Endothelial cell of umbilical vein (primary cell): ENCODE results near the gene HTT-AS. TPM values are rescaled to one million over a fixed set of nuclear protein-coding genes. Genes with fewer than 3 reads are reported as not detected.

Experiments
- Bru-seq: library from RNA; stranded (reverse); fragments of 400-500 nt; gene quantifications from one replicate; lab custom pipeline; 2021; lab: Mats Ljungman, UMichigan
- BruChase-seq, 2 experiments: library from RNA; stranded (reverse); fragments of 400-500 nt; gene quantifications; one replicate each; lab custom pipeline; 2021; lab: Mats Ljungman, UMichigan
- BruUV-seq: library from RNA; stranded (reverse); fragments of 400-500 nt; replicated peaks from 2 replicates; lab custom pipeline; 2021; lab: Mats Ljungman, UMichigan
- CTCF ChIA-PET: fragments of 300-600, 350-600 bp; sonication (Branson Sonifier 250); formaldehyde crosslinking; loops from one replicate; lab custom pipeline; 2021; ENCODE audit warnings: antibody characterized with exemption, inconsistent platforms; lab: Charles Lee
- POLR2A ChIA-PET: fragments of 300-600, 350-600 bp; sonication (Branson Sonifier 250); formaldehyde crosslinking; loops from one replicate; lab custom pipeline; 2021; ENCODE audit warnings: antibody characterized with exemption, inconsistent platforms; lab: Charles Lee
- DNase-seq: peaks from one replicate; pipeline ENCODE4 v3.0.0-alpha.2; 2011; ENCODE audit warnings: low read depth, low spot score
- FAIRE-seq: peaks from 2 replicates; lab custom pipeline; 2011; peaks lifted over from hg19 to GRCh38; lab: Jason Lieb, UNC
- H2AFZ ChIP-seq: 2 replicates; pipeline ENCODE4 v1.6.0; 2012; ENCODE audit warnings: low read depth, low read length, control low read depth, inconsistent platforms
- H3K27ac ChIP-seq: 2 replicates; pipeline ENCODE4 v1.5.1; 2011; ENCODE audit warnings: low read depth, mild to moderate bottlenecking, control low read depth, low read length, moderate library complexity; ENCODE audit not compliant: insufficient read depth
- H3K27me3 ChIP-seq, 2 experiments: 2 replicates each; pipeline versions ENCODE4 v1.6.0 to v1.6.1; 2011; ENCODE audit warnings: low read length in 2 of 2, mixed read lengths in 1 of 2; ENCODE audit not compliant: control insufficient read depth in 2 of 2, insufficient read depth in 2 of 2
- H3K36me3 ChIP-seq, 2 experiments: 2 replicates in 1 of 2; 3 replicates in 1 of 2; pipeline ENCODE4 v1.5.1; 2011; ENCODE audit warnings: low read length in 2 of 2, mild to moderate bottlenecking in 1 of 2, moderate library complexity in 1 of 2; ENCODE audit not compliant: control insufficient read depth in 2 of 2, insufficient read depth in 2 of 2; ENCODE audit errors: extremely low read depth in 1 of 2
- H3K4me1 ChIP-seq: 3 replicates; pipeline ENCODE4 v1.5.1; 2011; ENCODE audit warnings: mild to moderate bottlenecking, low read length; ENCODE audit not compliant: control insufficient read depth, insufficient read depth; ENCODE audit errors: extremely low read depth
- H3K4me2 ChIP-seq: 2 replicates; pipeline ENCODE4 v1.6.1; 2011; ENCODE audit warnings: low read length, control low read depth, mixed read lengths; ENCODE audit not compliant: insufficient read depth
- H3K4me3 ChIP-seq, 3 experiments: fragments of 200-600 bp in 1 of 3; sonication (generic), shearing (Covaris generic) in 1 of 3; replicated peaks in 1 of 3; 2 replicates each; pipeline ENCODE4 v1.5.1; 2011 to 2016; ENCODE audit warnings: control low read depth in 3 of 3, low read length in 3 of 3, mild to moderate bottlenecking in 2 of 3, inconsistent platforms in 1 of 3, low read depth in 1 of 3, moderate library complexity in 1 of 3; ENCODE audit not compliant: insufficient read depth in 1 of 3
- H3K79me2 ChIP-seq: 2 replicates; pipeline ENCODE4 v1.6.0; 2012; ENCODE audit warnings: low read length, inconsistent platforms; ENCODE audit not compliant: control insufficient read depth, insufficient read depth
- H3K9ac ChIP-seq: replicated peaks from 2 replicates; pipeline ENCODE3; 2011; ENCODE audit warnings: low read length, control low read depth; ENCODE audit not compliant: insufficient read depth; ENCODE audit errors: extremely low read depth
- H3K9me1 ChIP-seq: replicated peaks from 3 replicates; pipeline ENCODE4 v1.6.0; 2011; ENCODE audit warnings: mild to moderate bottlenecking, low read length; ENCODE audit not compliant: control insufficient read depth, insufficient read depth; ENCODE audit errors: extremely low read depth
- H3K9me3 ChIP-seq: replicated peaks from 2 replicates; pipeline ENCODE4 v1.5.1; 2012; ENCODE audit warnings: low read length, inconsistent platforms; ENCODE audit not compliant: control insufficient read depth, insufficient read depth
- H4K20me1 ChIP-seq: replicated peaks from 2 replicates; pipeline ENCODE3; 2011; ENCODE audit warnings: mild to moderate bottlenecking, low read length; ENCODE audit not compliant: control insufficient read depth, insufficient read depth; ENCODE audit errors: extremely low read depth
- CTCF ChIP-seq, 2 donors: IDR thresholded peaks; 1 replicate in 1 of 2; 2 replicates in 1 of 2; pipeline ENCODE4 v1.5.1; 2011; ENCODE audit warnings: low read length in 2 of 2, mild to moderate bottlenecking in 2 of 2, moderate library complexity in 2 of 2, control low read depth in 1 of 2, inconsistent platforms in 1 of 2, low read depth in 1 of 2; ENCODE audit not compliant: insufficient read depth in 1 of 2; ENCODE audit errors: extremely low read depth in 1 of 2
- EZH2 ChIP-seq: IDR thresholded peaks from 2 replicates; pipeline ENCODE4 v1.6.1; 2012; ENCODE audit warnings: borderline replicate concordance, low read depth, mild to moderate bottlenecking, moderate library complexity, low read length, inconsistent platforms; ENCODE audit not compliant: severe bottlenecking
- FOS ChIP-seq: IDR thresholded peaks from 2 replicates; pipeline ENCODE4 v1.6.1; 2011; ENCODE audit warnings: mild to moderate bottlenecking, low read length, moderate library complexity, borderline replicate concordance; ENCODE audit not compliant: insufficient read depth
- GATA2 ChIP-seq: IDR thresholded peaks from 2 replicates; pipeline ENCODE4 v1.7.0; 2011; ENCODE audit warnings: low read depth, mild to moderate bottlenecking, moderate library complexity, mixed read lengths, low read length; ENCODE audit not compliant: insufficient read length, insufficient read depth
- JUN ChIP-seq: IDR thresholded peaks from 2 replicates; pipeline ENCODE4 v1.6.1; 2011; ENCODE audit warnings: borderline replicate concordance, low read depth; ENCODE audit not compliant: insufficient read length, insufficient read depth
- MAX ChIP-seq: IDR thresholded peaks from 2 replicates; pipeline ENCODE4 v1.6.1; 2011; ENCODE audit not compliant: insufficient read depth, insufficient read length
- MYC ChIP-seq: IDR thresholded peaks from one replicate; pipeline ENCODE4 v1.6.1; 2011; ENCODE audit warnings: mild to moderate bottlenecking, low read depth, low read length
- POLR2A ChIP-seq: IDR thresholded peaks from 2 replicates; pipeline ENCODE4 v1.6.1; 2012; ENCODE audit warnings: low read depth, mild to moderate bottlenecking, control low read depth, low read length
- POLR2AphosphoS5 ChIP-seq: IDR thresholded peaks from 2 replicates; pipeline ENCODE4 v1.6.1; 2012; ENCODE audit warnings: low read depth, mild to moderate bottlenecking, control low read depth, low read length, moderate library complexity; ENCODE audit not compliant: insufficient read depth
- dilution Hi-C: fragments of 300-500 bp; cut with MboI; formaldehyde crosslinking; loops from one replicate; pipeline ENCODE4 v1.15.0; 2019; ENCODE audit warnings: low sequenced_read_pairs; ENCODE audit not compliant: extremely low pct_ligation_motif_present
- intact Hi-C: fragments of 100-400 bp; cut with micrococcal nuclease; formaldehyde crosslinking; loops from one replicate; pipeline ENCODE4 v1.10.0; 2022
- long read RNA-seq: library from polyadenylated mRNA; stranded (forward); transcript quantifications from one replicate; pipeline ENCODE4 v2.0.0, GENCODE V29; 2021
- polyA minus RNA-seq, 3 experiments: library from RNA; depleted of rRNA, polyadenylated mRNA; stranded (reverse); fragments of >200 nt; gene quantifications; 1 replicate in 1 of 3; 2 replicates in 2 of 3; pipeline ENCODE4 v1.2.3, GENCODE V29; 2011
- polyA plus RNA-seq, 4 experiments: library from polyadenylated mRNA; depleted of rRNA in 3 of 4; stranded (reverse) in 3 of 4; unstranded in 1 of 4; fragments of >200 nt; gene quantifications; 2 replicates each; pipeline versions ENCODE4 v1.2.1 to v1.2.3, GENCODE V29; 2011 to 2012; ENCODE audit warnings: missing spikeins in 1 of 4
- total RNA-seq: library from RNA; stranded (reverse); gene quantifications from 2 replicates; pipeline ENCODE4 v1.2.3, GENCODE V29; 2021

The HTT-AS gene
- total RNA-seq = not detected in 2 replicates
- not detected in 2 replicates for polyA plus RNA-seq
- not detected in 2 replicates for polyA plus RNA-seq (2011; cell fraction: cytosol; rRNA removed)
- not detected in 2 replicates for polyA plus RNA-seq (2011; cell fraction: nucleus; rRNA removed)
- polyA plus RNA-seq (2012) = not detected in 2 replicates
- polyA minus RNA-seq = not detected in 2 replicates
- not detected for polyA minus RNA-seq (2011; cell fraction: cytosol; rRNA and poly(A)+ RNA removed)
- not detected in 2 replicates for polyA minus RNA-seq (2011; cell fraction: nucleus; rRNA and poly(A)+ RNA removed)
- Bru-seq, nascent RNA = percentile 13 among the genes with signal in this experiment
- BruChase-seq, experiment 1, labeled RNA remaining after a 6-hour chase = percentile 23 among the genes with signal in this experiment
- BruChase-seq, experiment 2, labeled RNA remaining after a 2-hour chase = percentile 17 among the genes with signal in this experiment
- long read RNA-seq = 0 reads

- Histone ChIP-seq H3K9ac (peak within 1 kb of the TSS; percentile 92), H3K9me3 (no peaks in the 10 kb centered on the region), H2AFZ (peak within 1 kb of the TSS; percentile 100), H3K79me2 (peaks cover 31% of the 10 kb centered on the region), H3K4me2 (peak within 1 kb of the TSS; percentile 100), H3K4me3 (peak within 1 kb of the TSS; percentile 64 to 86 (median 79)), H3K4me1 (peaks cover 13% of the 10 kb centered on the region), H3K36me3 (no peaks in the 10 kb centered on the region), H3K27ac (peak within 1 kb of the TSS; percentile 78), H3K9me1 (no peaks in the 10 kb centered on the region), H4K20me1 (peaks cover 5% of the 10 kb centered on the region), H3K27me3 (no peaks in the 10 kb centered on the region)
- DNase-seq = peak; percentile 97
- intact Hi-C loops = loop anchor here (5.0 kb wide), 1 partner anchor 218 kb away; the partner anchor contains the start of gene RGS12
- ChIA-PET CTCF (interaction anchor here (0.6 to 1.5 kb wide), 2 partner anchors 62 to 401 kb away, joined by 3 to 6 read pairs; no protein-coding TSS in a partner anchor), POLR2A (no interaction called here)
- FAIRE-seq = peak; percentile 83
- TF ChIP-seq MAX (no peak), MYC (no peak), EZH2 (no peak), CTCF (IDR thresholded peaks at IDR 0.05; ENCODE audit: extremely low read depth in 1 of 2, insufficient read depth in 1 of 2, low read depth in 1 of 2, low read length in 2 of 2) (peak in 1 of 2 donors; percentile 13), FOS (no peak), POLR2A (peak; percentile 70), GATA2 (no peak), POLR2AphosphoS5 (peak; percentile 77), JUN (no peak)
- no TSS peak for BruUV-seq
- dilution Hi-C loops = no loop called here
Measured at GRCh38 chr4:3074078-3074845, at the start of gene HTT-AS, which contains the start of gene HTT. TSS of gene HTT-AS (minus strand) at chr4:3074538. TSS of gene HTT (plus strand) at chr4:3074681. CDS start at chr4:3074826, 145 bp downstream.
